NCI-H460 (cell line): ENCODE data around the gene FAM200B. TPM values are rescaled to one million over a fixed set of nuclear protein-coding genes. Genes with fewer than 3 reads are reported as not detected.
A peak's percentile ranks its signal among the peaks of the same experiment; 100 is the strongest.

Experiments used
- DNase-seq: peaks from one replicate; pipeline ENCODE4 v3.0.0-alpha.2; 2016; ENCODE audit warnings: low read depth; ENCODE audit errors: extremely low read depth
- polyA plus RNA-seq: library from polyadenylated mRNA; depleted of rRNA; stranded (reverse); fragments of >200 nt; gene quantifications from 2 replicates; pipeline ENCODE4 v1.2.3, GENCODE V29; 2014; cell fraction: nucleus; rRNA removed
- total RNA-seq: library from RNA; depleted of rRNA; stranded (reverse); fragments of >200 nt; shearing (Covaris generic); gene quantifications from 2 replicates; pipeline ENCODE4 v1.2.3, GENCODE V29; 2014; rRNA removed

FAM200B gene
- total RNA-seq = 50.1 and 57.2 TPM in 2 replicates
- 16.8 and 45.5 TPM in 2 replicates for polyA plus RNA-seq

DNA sequence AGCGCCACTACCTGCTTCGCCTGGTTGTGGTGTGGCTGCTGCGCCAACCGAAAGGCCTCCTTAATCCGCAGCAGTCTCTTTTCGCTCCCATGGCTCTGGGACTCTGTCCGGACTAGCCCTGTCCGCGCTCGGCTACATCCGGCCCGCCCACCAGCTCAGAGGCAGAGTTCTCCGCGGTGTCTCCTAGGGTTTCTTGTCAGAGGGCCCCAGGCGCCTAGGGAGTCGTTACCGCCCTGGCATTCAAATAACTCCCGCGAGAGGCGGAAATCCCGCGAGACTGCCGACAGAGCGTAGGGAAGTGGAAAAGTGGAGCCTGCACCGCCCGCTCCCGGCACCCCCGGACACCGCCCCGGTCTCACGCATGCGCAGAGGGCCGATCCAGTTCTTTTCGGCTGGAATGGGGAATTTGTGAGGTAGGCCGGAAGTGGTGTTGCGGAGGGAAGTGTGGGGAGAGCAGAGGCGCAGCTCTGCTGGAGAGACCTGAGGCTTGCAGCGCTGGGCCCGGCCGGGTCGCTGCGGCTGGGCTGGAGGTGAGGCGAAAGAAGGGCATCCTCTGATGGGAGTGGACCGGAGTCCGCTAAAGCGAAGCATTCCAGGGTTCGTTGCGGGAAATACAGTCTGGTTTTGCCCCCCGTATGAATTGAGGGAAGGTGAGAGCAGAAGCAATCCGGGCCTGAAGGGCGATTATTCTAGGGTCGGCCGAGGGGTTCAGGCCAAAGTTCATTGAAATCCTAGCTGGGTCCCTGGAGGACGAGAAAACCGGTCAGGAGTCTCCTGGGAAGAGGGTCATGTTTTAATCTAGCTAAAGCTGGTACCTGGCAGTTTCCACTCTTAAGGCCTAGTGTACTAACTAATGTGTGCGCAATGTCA lies at the start of gene FAM200B:
Gene FAM200B, plus strand, starts transcription at position 456 of the 870 bp plus-strand sequence. CDS start 5,151 bp downstream, outside the sequence.
- peak; percentile 99 for DNase-seq

DNA sequence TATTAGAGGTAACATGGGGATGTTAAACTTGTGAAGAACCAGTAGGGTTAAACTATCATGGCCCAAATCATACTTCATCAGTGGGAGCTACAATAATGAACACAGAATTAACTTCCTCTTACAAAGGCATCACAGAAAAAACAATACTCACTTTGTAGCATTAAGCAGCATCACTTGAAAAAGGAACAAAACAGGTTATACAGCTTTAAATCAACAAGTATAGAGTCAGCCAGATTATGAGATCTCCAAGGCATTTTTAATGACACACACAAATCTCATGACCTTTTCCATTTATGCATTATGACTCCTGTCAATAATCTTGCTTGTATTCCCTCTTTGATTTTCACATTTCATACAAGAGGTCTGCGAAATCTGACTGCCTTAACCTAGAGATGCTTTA lies 44.8 kb upstream of the FAM200B start:
- DNase-seq = no peak

DNA sequence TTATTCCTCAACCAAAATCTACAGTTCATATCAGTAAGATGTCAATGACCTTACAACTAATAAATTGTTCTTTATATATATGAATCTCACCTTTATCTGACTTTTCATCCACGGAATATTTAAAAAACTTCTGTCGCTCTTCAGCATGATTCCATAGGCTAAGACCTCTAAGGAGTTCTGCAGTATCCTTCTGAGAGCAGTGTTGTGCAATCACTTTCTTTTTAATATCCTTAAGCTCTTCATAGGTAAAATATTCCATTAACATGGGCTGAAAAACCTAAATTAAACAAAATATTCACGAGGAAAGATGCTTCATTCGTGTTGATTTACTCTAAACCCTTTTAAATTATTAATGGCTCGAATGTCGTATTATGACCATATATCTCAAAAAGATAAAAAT lies 43.2 kb upstream of the FAM200B start:
- no peak for DNase-seq

DNA sequence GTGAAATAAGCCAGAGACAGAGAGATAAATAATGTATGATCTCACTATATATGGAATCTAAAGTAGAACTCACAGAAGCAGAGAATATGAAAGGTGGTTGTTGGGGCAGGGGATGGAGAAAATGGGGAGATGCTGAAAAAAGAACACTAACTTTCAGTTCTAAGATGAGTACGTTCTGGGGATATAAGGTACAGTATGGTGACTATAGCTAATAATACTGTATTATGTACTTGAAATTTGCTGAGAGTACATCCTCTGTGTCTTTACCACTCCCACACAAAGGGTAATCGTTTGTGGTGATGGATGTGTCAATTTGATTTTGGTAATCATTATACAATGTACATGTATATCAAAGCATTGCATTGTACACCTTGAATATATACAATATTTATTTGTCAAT lies 33.0 kb upstream of the FAM200B start:
- no peak for DNase-seq

GRCh38 chr4:15649914-15650545 lies 31.6 kb upstream of the FAM200B start:
- peak; percentile 48 for DNase-seq

DNA sequence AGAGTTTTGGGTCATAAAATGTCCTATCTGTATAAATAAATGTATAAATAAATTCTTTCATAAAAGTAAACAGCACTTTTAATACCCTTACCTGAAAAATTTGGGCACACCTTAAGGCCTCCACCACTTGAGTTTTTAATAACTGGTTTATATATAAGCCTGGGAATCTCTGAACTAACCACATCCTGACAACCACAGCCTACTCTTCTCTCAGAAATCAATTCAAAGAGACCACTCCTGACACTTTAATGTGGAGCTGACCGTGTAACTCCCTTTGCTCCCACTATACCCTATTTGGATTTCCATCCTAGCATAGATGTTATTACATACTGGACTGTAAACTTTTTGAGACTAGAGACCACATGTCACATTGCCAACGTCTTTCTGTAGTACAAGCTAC lies 30.0 kb upstream of the FAM200B start:
- no peak for DNase-seq

- DNase-seq = no peak
Observed at GRCh38 chr4:15652191-15652590, 29.4 kb upstream of the FAM200B start.

DNA sequence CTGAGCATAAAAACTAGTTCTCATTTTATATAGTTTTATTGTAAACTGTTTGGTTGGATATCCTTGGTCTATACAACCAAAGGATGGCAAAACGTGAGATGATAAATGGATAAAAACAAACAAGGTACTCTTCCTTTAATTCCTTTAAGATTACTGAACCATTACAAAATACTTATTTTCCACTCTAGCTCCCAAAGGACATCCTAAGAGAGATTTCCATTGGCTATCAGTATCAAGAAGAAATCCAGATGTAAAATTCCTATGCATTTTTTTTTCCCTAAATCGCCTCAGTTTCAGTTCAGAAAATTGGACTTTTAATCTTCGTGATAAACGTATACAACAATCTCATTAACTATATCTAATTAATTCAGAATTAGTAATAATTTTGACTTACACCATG lies 28.8 kb upstream of the FAM200B start:
- DNase-seq = no peak

DNA sequence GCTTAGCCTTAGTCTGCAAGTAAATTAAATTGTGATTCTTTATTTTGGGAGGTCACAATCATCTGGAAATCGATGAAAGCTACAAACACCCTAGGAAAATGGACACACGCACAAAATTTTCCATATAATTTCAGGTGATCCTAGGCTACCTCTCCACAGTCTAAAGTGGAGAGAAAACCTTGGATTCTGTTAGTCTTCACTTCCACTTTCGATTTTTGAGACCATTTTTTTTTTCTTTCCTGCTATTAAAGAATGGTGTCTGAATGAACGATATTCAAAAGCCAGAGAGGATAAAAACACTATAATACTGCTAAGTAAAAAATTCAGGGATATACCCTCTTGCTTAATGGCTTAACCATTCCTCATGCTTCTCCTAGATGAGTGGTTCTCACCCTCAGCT lies 28.2 kb upstream of the FAM200B start:
- DNase-seq = no peak

DNA sequence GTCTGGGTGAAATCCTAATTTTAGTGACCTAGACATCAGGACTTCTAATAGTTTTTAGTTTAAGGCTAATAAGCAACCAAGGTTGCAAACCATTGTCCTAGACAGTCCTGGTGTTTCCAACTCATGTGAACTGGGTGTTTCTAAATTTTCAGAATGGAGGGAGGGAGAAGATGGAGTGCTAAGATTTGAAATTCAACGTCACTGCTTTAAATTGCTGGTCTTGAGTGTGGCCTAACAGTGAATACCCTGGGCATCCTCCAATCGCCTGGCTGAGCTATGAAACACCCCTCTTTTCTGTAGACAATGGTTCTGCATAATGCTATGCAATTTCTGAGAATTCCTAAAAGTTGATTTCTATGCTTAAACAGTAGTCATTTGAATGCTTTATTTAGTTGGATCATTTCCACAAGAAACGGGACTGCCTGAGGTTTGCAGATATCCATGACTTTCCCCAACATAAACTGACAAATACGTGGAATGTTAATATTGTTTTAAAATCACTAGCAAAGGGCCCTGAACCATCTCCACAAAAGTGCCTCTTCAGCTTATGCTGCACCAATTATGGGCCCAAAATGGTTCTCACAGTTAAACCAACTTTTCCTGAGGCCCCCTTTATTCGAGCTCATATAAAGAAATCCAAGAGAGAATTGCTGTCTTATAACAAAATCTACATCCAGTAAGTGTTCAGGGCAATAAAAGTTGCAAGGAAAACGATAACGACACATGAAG lies 27.6 kb upstream of the FAM200B start:
- no peak for DNase-seq

GRCh38 chr4:15654593-15655222 lies 26.9 kb upstream of the FAM200B start:
- DNase-seq = no peak

- peak; percentile 76 for DNase-seq
Observed at GRCh38 chr4:15655223-15656037, 26.2 kb upstream of the FAM200B start, which contains the start of gene FBXL5. Gene FBXL5 (minus strand): TSS chr4:15655357. CDS start chr4:15655287, 70 bp downstream.

GRCh38 chr4:15656038-15656470 lies 25.6 kb upstream of the FAM200B start:
- no peak for DNase-seq

- DNase-seq = no peak
Observed at GRCh38 chr4:15657366-15657765, 24.3 kb upstream of the FAM200B start.

DNA sequence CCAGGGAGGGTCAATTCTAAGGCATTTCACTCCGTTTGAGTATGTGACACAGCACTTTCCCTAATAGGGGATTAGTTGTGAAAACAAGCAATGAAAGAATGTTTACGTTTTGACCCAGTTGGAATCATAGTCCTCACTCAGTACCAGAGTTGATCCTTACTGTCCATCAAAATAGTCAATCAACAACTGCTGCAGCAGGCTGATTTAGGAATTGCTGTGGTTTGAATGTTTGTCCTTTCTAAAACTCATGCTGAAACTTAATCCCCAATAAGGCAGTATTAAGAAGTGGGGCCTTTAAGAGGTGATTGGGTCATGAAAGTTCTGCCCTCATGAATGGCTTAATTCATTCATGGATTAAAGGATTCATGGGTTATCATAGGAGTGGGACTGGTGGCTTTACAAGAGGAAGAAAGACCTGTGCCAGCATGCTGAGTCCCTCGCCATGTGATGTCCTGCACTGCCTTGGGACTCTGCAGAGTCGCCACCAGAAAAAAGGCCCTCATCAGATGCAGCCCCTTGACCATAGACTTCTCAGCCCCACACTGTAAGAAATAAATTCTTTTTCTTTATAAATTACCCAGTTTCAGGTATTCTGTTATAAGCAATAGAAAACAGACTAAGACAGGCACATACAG lies 23.4 kb upstream of the FAM200B start:
- no peak for DNase-seq

DNA sequence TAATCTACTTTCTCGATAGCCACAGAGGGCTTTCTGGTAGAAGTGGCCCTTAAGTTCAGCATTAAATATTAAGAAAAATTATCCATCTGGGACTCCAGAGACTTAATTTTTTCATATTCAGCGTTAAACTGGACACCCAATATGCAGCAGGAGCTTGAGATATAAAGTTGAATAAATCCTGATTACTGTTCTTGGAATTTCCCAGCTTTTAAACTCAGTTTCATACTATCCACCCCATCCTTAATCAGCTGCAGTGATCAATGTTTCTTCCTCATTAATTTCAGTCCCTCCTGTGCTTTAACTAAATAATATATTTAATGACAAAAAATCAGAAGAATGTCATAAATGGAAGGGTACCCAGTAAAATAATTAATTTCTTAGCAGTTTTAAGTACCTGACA lies 22.8 kb upstream of the FAM200B start:
- no peak for DNase-seq

- peak; percentile 56 for DNase-seq
Observed at GRCh38 chr4:15659768-15660570, 21.7 kb upstream of the FAM200B start.

DNA sequence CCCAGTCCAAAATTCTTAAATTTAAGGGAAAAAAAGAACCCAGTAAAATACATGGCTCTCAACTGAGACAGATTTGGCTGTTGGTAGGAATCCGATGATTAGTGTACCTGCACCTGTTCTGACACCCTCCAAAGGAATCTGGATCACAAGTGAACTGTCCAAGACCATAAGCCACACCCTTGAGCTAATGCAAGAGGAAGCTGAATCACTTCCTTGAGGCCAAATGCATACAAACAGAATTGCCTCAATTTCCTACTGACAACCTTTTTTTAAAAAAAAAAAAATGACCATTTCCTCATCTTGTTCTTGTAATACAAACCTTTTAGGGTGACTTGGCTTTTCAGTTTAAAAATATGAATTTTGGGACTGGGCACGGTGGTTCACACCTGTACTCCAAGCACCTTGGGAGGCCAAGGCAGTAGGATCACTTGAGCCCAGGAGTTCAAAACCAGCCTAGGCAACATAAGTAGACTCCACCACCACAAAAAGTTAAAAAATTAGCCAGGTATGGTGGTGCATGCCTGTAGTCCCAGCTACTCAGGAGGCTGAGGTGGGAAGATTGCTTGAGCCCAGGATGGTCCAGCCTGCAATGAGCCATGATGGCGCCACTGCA lies 15.8 kb upstream of the FAM200B start:
- no peak for DNase-seq
